K562 treated with DMSO at 1 percent for 4 hours (cell line): ENCODE results near the gene PKNOX1. TPM values are rescaled to one million over a fixed set of nuclear protein-coding genes. Genes with fewer than 3 reads are reported as not detected.

Source experiments
- total RNA-seq: library from RNA; unstranded; fragments of 300-600 nt; gene quantifications from 2 replicates; pipeline ENCODE4 v1.2.3, GENCODE V29; 2022; ENCODE audit not compliant: insufficient read depth

PKNOX1 gene, protein sequence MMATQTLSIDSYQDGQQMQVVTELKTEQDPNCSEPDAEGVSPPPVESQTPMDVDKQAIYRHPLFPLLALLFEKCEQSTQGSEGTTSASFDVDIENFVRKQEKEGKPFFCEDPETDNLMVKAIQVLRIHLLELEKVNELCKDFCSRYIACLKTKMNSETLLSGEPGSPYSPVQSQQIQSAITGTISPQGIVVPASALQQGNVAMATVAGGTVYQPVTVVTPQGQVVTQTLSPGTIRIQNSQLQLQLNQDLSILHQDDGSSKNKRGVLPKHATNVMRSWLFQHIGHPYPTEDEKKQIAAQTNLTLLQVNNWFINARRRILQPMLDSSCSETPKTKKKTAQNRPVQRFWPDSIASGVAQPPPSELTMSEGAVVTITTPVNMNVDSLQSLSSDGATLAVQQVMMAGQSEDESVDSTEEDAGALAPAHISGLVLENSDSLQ
- 5.5 and 6.2 TPM in 2 replicates for total RNA-seq

DNA sequence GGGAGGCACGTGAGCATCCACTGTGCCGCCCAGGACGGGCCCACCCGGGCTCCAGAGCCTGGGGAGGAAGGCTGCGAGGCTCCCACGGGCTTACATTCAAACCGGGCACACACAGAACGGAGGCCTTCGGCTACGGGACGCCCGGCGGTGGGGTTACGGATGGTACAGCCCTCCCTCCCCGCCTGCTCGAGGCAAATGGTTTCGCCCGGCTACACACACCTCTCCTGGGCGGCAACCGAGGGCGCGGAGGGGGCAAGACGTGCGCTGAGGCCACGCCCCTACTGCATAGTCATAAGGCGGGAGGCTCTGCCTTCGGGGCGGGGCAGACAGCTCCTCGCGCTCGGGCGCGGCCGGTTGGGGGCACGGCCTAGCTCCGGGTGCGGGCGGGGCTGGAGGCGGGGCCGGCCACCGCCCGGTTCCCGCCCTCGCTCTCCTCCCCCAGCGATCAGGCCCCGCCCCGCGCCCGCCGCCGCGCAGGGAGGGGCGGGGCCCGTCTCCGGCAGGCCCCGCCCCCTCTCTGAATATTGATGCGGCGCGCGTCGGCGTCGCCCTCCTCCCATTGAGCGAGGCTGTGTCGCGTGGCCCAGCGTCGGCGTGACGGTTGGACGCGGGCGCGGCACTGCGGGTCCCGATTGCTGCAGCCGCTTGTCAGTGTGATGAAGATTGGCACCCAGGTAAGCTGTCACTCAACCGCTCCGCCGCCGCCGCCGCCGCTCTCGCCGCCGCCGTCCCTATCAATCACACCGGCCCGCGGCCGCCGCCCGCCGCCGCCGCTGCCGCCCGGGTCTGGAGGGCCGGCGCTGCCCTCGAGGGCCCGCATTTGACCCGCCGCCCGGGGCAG lies at the start of gene PKNOX1:
TSS of gene PKNOX1 (plus strand) at position 572 of the 841 bp plus-strand sequence. CDS start 29,820 bp downstream, outside the sequence.

DNA sequence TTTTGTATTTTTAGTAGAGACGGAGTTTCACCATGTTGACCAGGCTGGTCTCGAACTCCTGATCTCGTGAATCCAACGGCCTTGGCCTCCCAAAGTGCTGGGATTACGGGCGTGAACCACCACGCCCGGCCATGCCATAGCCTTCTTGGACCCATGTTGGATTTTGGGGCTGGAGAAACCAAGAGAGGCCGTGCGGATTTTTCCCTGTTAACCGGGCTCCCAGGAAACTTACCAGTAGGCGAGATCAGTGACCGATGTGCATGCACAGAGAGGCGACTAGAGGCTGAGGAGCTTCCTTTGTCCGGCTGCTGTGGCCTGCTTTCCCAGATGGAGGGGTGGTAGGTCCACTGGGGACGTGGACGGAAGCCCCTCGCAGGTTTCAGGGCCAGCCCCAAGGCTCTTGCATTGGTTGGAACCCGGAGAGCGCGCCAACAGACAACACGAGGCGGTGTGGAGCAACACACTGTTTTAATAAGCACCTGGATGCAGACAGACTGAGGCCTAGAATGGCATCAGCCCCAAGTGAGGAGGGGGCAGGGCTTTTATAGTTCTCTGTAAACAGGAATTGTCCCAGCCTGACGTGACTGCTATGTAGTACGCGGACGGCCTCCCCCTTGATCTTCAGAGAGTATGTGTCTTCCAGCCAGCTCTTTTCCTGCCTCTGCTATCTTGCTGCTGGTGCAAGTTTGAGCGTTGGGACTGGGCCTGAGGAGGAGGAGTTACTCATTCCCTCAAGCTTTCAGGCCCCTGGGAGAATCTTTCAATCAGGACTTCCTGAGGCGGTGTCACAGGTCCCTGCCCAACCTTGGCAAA lies 49.0 kb upstream of the PKNOX1 start, which contains the start of gene ERVH48-1:
TSS of gene ERVH48-1 (minus strand) at position 517 of the 813 bp plus-strand sequence. CDS start 6,624 bp downstream, outside the sequence.

DNA sequence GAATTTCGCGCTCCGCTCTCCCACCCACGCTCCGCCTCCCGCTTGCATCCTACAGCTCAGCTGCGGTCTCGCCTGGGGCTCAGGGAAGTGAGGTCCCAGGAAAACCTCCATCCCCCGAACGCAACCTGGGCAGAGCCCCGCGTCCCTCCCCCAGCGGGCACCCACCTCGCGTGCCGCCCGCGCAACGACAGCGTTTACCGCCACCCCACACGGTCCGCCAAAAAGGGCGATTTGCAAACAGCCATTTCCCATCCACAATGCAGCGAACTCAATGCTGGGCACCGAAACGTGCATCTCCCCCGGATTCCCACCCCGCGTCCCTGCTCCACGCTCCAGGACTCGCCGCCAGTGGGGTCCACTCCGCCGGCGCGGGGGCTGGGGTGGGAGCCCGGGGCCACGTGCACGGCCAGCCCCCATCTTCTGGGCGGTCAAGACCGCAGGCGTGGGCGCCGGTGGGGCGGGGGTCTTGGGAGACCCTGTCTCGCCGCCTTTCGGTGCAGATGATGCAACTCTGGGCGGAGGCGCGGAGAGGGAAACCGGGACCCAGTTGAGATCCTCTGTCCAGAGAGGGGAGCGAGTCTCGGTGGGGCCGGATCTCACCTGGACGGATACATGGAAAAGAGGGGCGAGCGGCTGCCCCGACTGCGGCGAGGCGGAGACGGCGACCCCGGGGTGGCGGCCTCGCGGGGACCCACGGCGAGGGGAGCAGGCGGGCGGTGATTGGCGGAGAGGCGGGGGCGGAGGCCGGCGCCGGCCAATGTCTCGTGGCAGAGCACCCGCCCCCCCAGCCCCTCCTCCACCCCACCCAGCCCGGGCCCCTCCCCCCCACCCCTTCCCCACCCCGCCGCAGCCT lies 101.0 kb downstream of the PKNOX1 start, which contains the start of gene CBS:
TSS of gene CBS (minus strand) at position 666 of the 853 bp plus-strand sequence. CDS start 3,642 bp downstream, outside the sequence.

Other genes starting within 250 kb of the PKNOX1 start
- gene WDR4, start 95.0 kb upstream of the PKNOX1 start, total RNA-seq: 13.2 and 15.1 TPM in 2 replicates
- 35.1 and 38.7 TPM in 2 replicates for gene NDUFV3, start 81.3 kb upstream of the PKNOX1 start, total RNA-seq
- not detected in 2 replicates for gene ERVH48-1, start 48.9 kb upstream of the PKNOX1 start, total RNA-seq
- 297 and 311 TPM in 2 replicates for gene CBS, start 101.3 kb downstream of the PKNOX1 start, total RNA-seq
- gene U2AF1, start 133.0 kb downstream of the PKNOX1 start, total RNA-seq: 50.5 and 61.0 TPM in 2 replicates
- not detected in 2 replicates for gene CRYAA, start 194.4 kb downstream of the PKNOX1 start, total RNA-seq